Lower leg skin (tissue), 4 donors: ENCODE results near the gene TOMM70. TPM values are rescaled to one million over a fixed set of nuclear protein-coding genes. Genes with fewer than 3 reads are reported as not detected.
"Not testable (repeated sequence)": the region's sequence is repeated elsewhere in the genome, so short reads cannot be mapped to it uniquely, and the experiment has no call there.

Source experiments
- DNase-seq, 2 donors: peaks; one replicate each; pipeline ENCODE4 v3.0.0-alpha.2; 2019; ENCODE audit warnings: low spot score in 2 of 2
- H3K4me3 ChIP-seq: fragments of 200-600 bp; sonication (generic); 2 replicates; pipeline ENCODE4 v1.5.1; 2017; ENCODE audit warnings: mild to moderate bottlenecking, low read depth; ENCODE audit not compliant: poor library complexity, severe bottlenecking
- POLR2A ChIP-seq, 2 donors: fragments of 450-650 bp; IDR thresholded peaks; one replicate each; pipeline ENCODE4 v1.6.1; 2016 to 2017; ENCODE audit warnings: antibody characterized with exemption in 2 of 2, mild to moderate bottlenecking in 1 of 2, moderate library complexity in 1 of 2
- WGBS, 2 donors: methylation state at CpG; one replicate each; pipeline ENCODE4 v1.1.5; 2018; 5-methylcytosine and 5-hydroxymethylcytosine counted together
- intact Hi-C: fragments of 100-400 bp; cut with DNase I; formaldehyde crosslinking; loops from one replicate; pipeline ENCODE4 v1.15.0; 2023; ENCODE audit warnings: low total_unique reads
- total RNA-seq, 4 donors: library from RNA; depleted of rRNA; stranded (reverse); fragments of >200 nt; gene quantifications; one replicate each; pipeline ENCODE4 v1.1.0, GENCODE V29; 2016
- TF ChIP-seq, protein P1 (sequence below), 3 donors: fragments of 450-650 bp; IDR thresholded peaks; one replicate each; pipeline ENCODE4 v1.5.1; 2016; ENCODE audit warnings: antibody characterized with exemption in 3 of 3, mild to moderate bottlenecking in 3 of 3, moderate library complexity in 2 of 3

TOMM70 gene
- total RNA-seq, 4 donors from 2014 or later: 30.4 to 35.3 (median 33.5) TPM

GRCh38 chr3:100329800-100330489 is 70.9 kb downstream of the TOMM70 start:
- intact Hi-C loops: no loop called here
- DNase-seq: no peak

GRCh38 chr3:100327377-100327776 is 73.5 kb downstream of the TOMM70 start:
- H3K4me3 ChIP-seq, intact Hi-C loops, DNase-seq: not testable (repeated sequence)
- 97% methylated on average over 5 of the region's 5 CpGs for WGBS, 2 donors

More at GRCh38 chr3:100329800-100330489, 70.9 kb downstream of the TOMM70 start:
- 85% methylated on average over 4 of the region's 4 CpGs for WGBS, 2 donors
- no peak overlapping the region for H3K4me3 ChIP-seq
- TF ChIP-seq POLR2A (IDR thresholded peaks at IDR 0.05): no peak
- TF ChIP-seq, protein P1, sequence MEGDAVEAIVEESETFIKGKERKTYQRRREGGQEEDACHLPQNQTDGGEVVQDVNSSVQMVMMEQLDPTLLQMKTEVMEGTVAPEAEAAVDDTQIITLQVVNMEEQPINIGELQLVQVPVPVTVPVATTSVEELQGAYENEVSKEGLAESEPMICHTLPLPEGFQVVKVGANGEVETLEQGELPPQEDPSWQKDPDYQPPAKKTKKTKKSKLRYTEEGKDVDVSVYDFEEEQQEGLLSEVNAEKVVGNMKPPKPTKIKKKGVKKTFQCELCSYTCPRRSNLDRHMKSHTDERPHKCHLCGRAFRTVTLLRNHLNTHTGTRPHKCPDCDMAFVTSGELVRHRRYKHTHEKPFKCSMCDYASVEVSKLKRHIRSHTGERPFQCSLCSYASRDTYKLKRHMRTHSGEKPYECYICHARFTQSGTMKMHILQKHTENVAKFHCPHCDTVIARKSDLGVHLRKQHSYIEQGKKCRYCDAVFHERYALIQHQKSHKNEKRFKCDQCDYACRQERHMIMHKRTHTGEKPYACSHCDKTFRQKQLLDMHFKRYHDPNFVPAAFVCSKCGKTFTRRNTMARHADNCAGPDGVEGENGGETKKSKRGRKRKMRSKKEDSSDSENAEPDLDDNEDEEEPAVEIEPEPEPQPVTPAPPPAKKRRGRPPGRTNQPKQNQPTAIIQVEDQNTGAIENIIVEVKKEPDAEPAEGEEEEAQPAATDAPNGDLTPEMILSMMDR (IDR thresholded peaks at IDR 0.05): no peak

DNA sequence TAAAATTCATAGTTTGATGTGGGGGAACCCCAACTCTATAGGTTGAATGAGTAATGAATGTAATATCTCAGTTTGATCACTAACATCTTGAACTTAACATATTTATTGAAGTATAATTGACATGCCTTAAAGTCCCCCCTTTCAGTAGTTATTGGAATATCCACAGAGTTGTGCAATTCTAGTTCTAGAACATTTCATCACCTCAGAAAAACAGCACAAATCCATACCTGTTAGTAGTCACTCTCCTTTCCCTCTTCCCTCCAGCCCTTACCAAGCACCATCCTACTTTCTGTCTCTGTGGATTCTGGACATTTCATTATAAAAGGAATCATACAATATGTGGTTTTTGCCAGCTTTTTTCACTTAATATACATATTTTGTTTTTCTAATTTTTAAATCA is 75.1 kb downstream of the TOMM70 start:
- no peak for TF ChIP-seq POLR2A (IDR thresholded peaks at IDR 0.05)
- TF ChIP-seq, protein P1 (IDR thresholded peaks at IDR 0.05): no peak
- no peak overlapping the region for H3K4me3 ChIP-seq
- DNase-seq: no peak
- intact Hi-C loops: no loop called here

- intact Hi-C loops: no loop called here
- no peak for TF ChIP-seq POLR2A (IDR thresholded peaks at IDR 0.05)
- TF ChIP-seq, protein P1 (IDR thresholded peaks at IDR 0.05): no peak
- DNase-seq: no peak
- H3K4me3 ChIP-seq: no peak overlapping the region
Observed at GRCh38 chr3:100324044-100324443, 76.8 kb downstream of the TOMM70 start.

DNA sequence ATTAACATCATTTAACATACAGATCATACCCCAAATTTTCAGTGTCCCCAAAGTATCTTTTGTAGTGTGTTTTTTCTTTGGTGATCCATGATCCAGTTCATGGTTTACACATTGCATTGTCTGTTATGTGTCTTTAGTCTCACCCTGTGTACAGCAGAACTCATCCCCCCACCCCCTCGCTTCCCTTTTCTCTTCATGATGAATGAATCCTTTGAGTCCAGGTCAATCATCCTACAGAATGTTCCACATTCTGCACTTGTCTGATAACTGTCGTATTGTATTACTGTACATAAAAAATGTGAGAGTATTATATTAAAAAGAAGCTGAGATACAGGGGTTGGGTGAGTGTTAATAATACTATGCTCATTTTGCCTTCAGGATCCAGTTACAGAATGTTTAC is 80.9 kb downstream of the TOMM70 start:
- H3K4me3 ChIP-seq: no peak overlapping the region
- 85 to 91% methylated on average over 2 of the region's 2 CpGs for WGBS, 2 donors
- no peak for TF ChIP-seq POLR2A (IDR thresholded peaks at IDR 0.05)
- TF ChIP-seq, protein P1 (IDR thresholded peaks at IDR 0.05): no peak
- intact Hi-C loops: loop anchor here (2.0 kb wide), 1 partner anchor 19 kb away; no protein-coding TSS in a partner anchor
- no peak for DNase-seq

DNA sequence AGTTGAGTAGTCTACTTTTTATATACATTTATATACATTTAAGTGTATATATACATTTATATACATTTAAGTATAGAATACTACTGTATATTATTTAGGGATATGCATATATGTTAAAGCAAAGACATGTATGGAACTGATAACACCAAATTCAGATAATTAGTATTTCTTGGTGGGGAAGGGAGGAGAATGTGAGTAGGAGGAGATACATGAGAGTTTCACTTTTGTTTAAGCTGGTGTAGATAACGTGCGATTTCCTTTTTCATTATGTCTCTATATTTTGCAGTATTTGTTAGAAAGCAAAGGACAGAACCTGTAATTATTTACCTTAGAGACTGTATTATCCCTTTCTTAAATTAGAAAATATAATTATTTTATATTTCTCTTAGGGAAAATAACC is 83.0 kb downstream of the TOMM70 start:
- TF ChIP-seq POLR2A (IDR thresholded peaks at IDR 0.05): no peak
- TF ChIP-seq, protein P1 (IDR thresholded peaks at IDR 0.05): no peak
- no peak for DNase-seq
- intact Hi-C loops: loop anchor here (2.0 kb wide), 1 partner anchor 17 kb away; no protein-coding TSS in a partner anchor
- H3K4me3 ChIP-seq: no peak overlapping the region
- WGBS, 2 donors: 82 to 91% methylated on average over 2 of the region's 2 CpGs
